GM18870 (cell line): ENCODE data around the gene FNTB.

Source experiments
- ATAC-seq: cut with Tn5 transposase; IDR thresholded peaks from one replicate; pipeline ENCODE4 v1.9.1; 2021; ENCODE audit warnings: moderate library complexity; ENCODE audit not compliant: unreplicated experiment

Gene FNTB

GRCh38 chr14:64986648-64987437, at the start of gene FNTB:
Gene FNTB (plus strand): TSS chr14:64986895. CDS start chr14:64986954, 59 bp downstream.
- peak; percentile 75 for ATAC-seq

GRCh38 chr14:64937171-64937820, 49.4 kb upstream of the FNTB start:
- ATAC-seq, result no peak

GRCh38 chr14:64937821-64938193, 48.9 kb upstream of the FNTB start:
- ATAC-seq, result no peak

- no peak for ATAC-seq
These were observed 47.5 kb upstream of the FNTB start for GRCh38 chr14:64938972-64939816.

- no peak for ATAC-seq
These were observed 46.9 kb upstream of the FNTB start for GRCh38 chr14:64939817-64940190.

GRCh38 chr14:64940336-64940910, 46.3 kb upstream of the FNTB start:
- ATAC-seq, result no peak

GRCh38 chr14:64942531-64943111, 44.1 kb upstream of the FNTB start, which contains the start of gene GPX2:
Gene GPX2 (minus strand): TSS chr14:64942745. CDS start chr14:64942726, 19 bp downstream.
- no peak for ATAC-seq

- ATAC-seq, result no peak
These were observed 43.1 kb upstream of the FNTB start for GRCh38 chr14:64943556-64943955.

- no peak for ATAC-seq
These were observed 42.7 kb upstream of the FNTB start for GRCh38 chr14:64944041-64944440.

GRCh38 chr14:64944861-64945260, 41.8 kb upstream of the FNTB start:
- ATAC-seq, result no peak

- no peak for ATAC-seq
These were observed 41.1 kb upstream of the FNTB start for GRCh38 chr14:64945431-64946178.

- no peak for ATAC-seq
These were observed 40.2 kb upstream of the FNTB start for GRCh38 chr14:64946310-64947045.

GRCh38 chr14:64947710-64948611, 38.7 kb upstream of the FNTB start:
- no peak for ATAC-seq

GRCh38 chr14:64948612-64949210, 38.0 kb upstream of the FNTB start:
- no peak for ATAC-seq

GRCh38 chr14:64950889-64951288, 35.8 kb upstream of the FNTB start:
- no peak for ATAC-seq

GRCh38 chr14:64951291-64951690, 35.4 kb upstream of the FNTB start:
- ATAC-seq, result no peak

GRCh38 chr14:64951724-64952123, 35.0 kb upstream of the FNTB start:
- ATAC-seq, result no peak
